Mesenchymal stem cell (in vitro differentiated cells and primary cell): Measurements from ENCODE around the gene CSF3.
A peak's percentile ranks its signal among the peaks of the same experiment; 100 is the strongest.
"Not testable (repeated sequence)": the region's sequence is repeated elsewhere in the genome, so short reads cannot be mapped to it uniquely, and the experiment has no call there.

Experiments used
- DNase-seq: peaks from one replicate; pipeline ENCODE4 v3.0.0-alpha.2; 2013
- H2AFZ ChIP-seq: one replicate; pipeline ENCODE4 v1.6.1; 2013; ENCODE audit warnings: low read depth, mild to moderate bottlenecking, control low read depth, inconsistent platforms, low read length, moderate library complexity
- H2AK5ac ChIP-seq: 2 replicates; pipeline ENCODE4 v1.6.1; 2013; ENCODE audit warnings: low read length, moderate library complexity, mild to moderate bottlenecking, inconsistent platforms; ENCODE audit not compliant: severe bottlenecking
- H2BK120ac ChIP-seq: one replicate; pipeline ENCODE4 v1.6.1; 2013; ENCODE audit warnings: low read depth, mild to moderate bottlenecking, inconsistent platforms, low read length, moderate library complexity
- H2BK12ac ChIP-seq, 2 experiments: one replicate each; pipeline ENCODE4 v1.6.1; 2013; ENCODE audit warnings: inconsistent platforms in 2 of 2, low read length in 2 of 2, mild to moderate bottlenecking in 2 of 2, moderate library complexity in 2 of 2, control low read depth in 1 of 2
- H2BK15ac ChIP-seq: one replicate; pipeline ENCODE4 v1.6.1; 2013; ENCODE audit warnings: mild to moderate bottlenecking, low read depth, inconsistent platforms; ENCODE audit not compliant: poor library complexity, severe bottlenecking
- H2BK5ac ChIP-seq: 2 replicates; pipeline ENCODE4 v1.6.1; 2013; ENCODE audit warnings: low read depth, mild to moderate bottlenecking, low read length, control low read depth, inconsistent platforms; ENCODE audit not compliant: poor library complexity, severe bottlenecking
- H3K14ac ChIP-seq, 2 experiments: one replicate each; pipeline ENCODE4 v1.6.1; 2013; ENCODE audit warnings: inconsistent platforms in 2 of 2, low read length in 2 of 2, control low read depth in 1 of 2, mild to moderate bottlenecking in 1 of 2, moderate library complexity in 1 of 2
- H3K18ac ChIP-seq, 2 experiments: one replicate each; pipeline ENCODE4 v1.6.1; 2013; ENCODE audit warnings: inconsistent platforms in 2 of 2, low read length in 2 of 2, control low read depth in 1 of 2, low read depth in 1 of 2, mild to moderate bottlenecking in 1 of 2
- H3K23ac ChIP-seq, 2 experiments: one replicate each; pipeline ENCODE4 v1.6.1; 2013; ENCODE audit warnings: inconsistent platforms in 2 of 2, low read length in 2 of 2, mild to moderate bottlenecking in 2 of 2, moderate library complexity in 2 of 2, control low read depth in 1 of 2
- H3K27ac ChIP-seq: 2 replicates; pipeline ENCODE4 v1.5.1; 2013; ENCODE audit warnings: mild to moderate bottlenecking, moderate library complexity, low read length, control low read depth, inconsistent platforms; ENCODE audit not compliant: poor library complexity, severe bottlenecking
- H3K27me3 ChIP-seq, 2 experiments: 2 replicates each; pipeline versions ENCODE4 v1.6.1 to v1.7.0; 2013; ENCODE audit warnings: low read length in 2 of 2, mild to moderate bottlenecking in 2 of 2, moderate library complexity in 2 of 2, control low read depth in 1 of 2, inconsistent platforms in 1 of 2; ENCODE audit not compliant: control insufficient read depth in 1 of 2, insufficient read depth in 1 of 2
- H3K36me3 ChIP-seq, 2 experiments: 2 replicates each; pipeline versions ENCODE4 v1.6.1 to v1.7.0; 2013; ENCODE audit warnings: low read length in 2 of 2, control low read depth in 1 of 2, inconsistent platforms in 1 of 2, low read depth in 1 of 2, mild to moderate bottlenecking in 1 of 2; ENCODE audit not compliant: insufficient read depth in 2 of 2, control insufficient read depth in 1 of 2
- H3K4ac ChIP-seq, 2 experiments: one replicate each; pipeline ENCODE4 v1.6.1; 2013; ENCODE audit warnings: inconsistent platforms in 2 of 2, low read length in 2 of 2, mild to moderate bottlenecking in 2 of 2, moderate library complexity in 2 of 2, control low read depth in 1 of 2, low read depth in 1 of 2
- H3K4me1 ChIP-seq: 2 replicates; pipeline ENCODE4 v1.6.1; 2013; ENCODE audit warnings: low read depth, low read length, control low read depth; ENCODE audit not compliant: control insufficient read depth, insufficient read depth
- H3K4me2 ChIP-seq: 2 replicates; pipeline ENCODE4 v1.6.1; 2013; ENCODE audit warnings: low read length, mild to moderate bottlenecking, inconsistent platforms; ENCODE audit not compliant: poor library complexity, severe bottlenecking
- H3K4me3 ChIP-seq, 2 experiments: 2 replicates each; pipeline versions ENCODE4 v1.5.1 to v1.7.0; 2013; ENCODE audit warnings: low read length in 2 of 2, mild to moderate bottlenecking in 2 of 2, control low read depth in 1 of 2, low read depth in 1 of 2; ENCODE audit not compliant: insufficient read depth in 1 of 2
- H3K79me1 ChIP-seq: replicated peaks from 2 replicates; pipeline ENCODE4 v1.6.1; 2013; ENCODE audit warnings: mild to moderate bottlenecking, control low read depth, low read length, inconsistent platforms; ENCODE audit not compliant: poor library complexity, severe bottlenecking
- H3K9ac ChIP-seq: 2 replicates; pipeline ENCODE4 v1.7.0; 2013; ENCODE audit warnings: mild to moderate bottlenecking, low read length, moderate library complexity
- H3K9me3 ChIP-seq: 2 replicates; pipeline ENCODE4 v1.7.0; 2013; ENCODE audit warnings: mild to moderate bottlenecking, low read length; ENCODE audit not compliant: control insufficient read depth
- H4K8ac ChIP-seq: one replicate; pipeline ENCODE4 v1.6.1; 2013; ENCODE audit warnings: inconsistent platforms, mild to moderate bottlenecking, low read length, moderate library complexity
- H4K91ac ChIP-seq: one replicate; pipeline ENCODE4 v1.6.1; 2013; ENCODE audit warnings: mild to moderate bottlenecking, low read length, inconsistent platforms
- WGBS: methylation state at CpG from one replicate; pipeline ENCODE4 v1.1.7; 2013; ENCODE audit warnings: mixed read lengths; 5-methylcytosine and 5-hydroxymethylcytosine counted together

The CSF3 gene

GRCh38 chr17:40001335-40001734 lies 13.9 kb upstream of the CSF3 start:
- H3K4me3 ChIP-seq, H2AFZ ChIP-seq, DNase-seq, H3K23ac ChIP-seq, H3K27ac ChIP-seq, H2BK15ac ChIP-seq, H3K79me1 ChIP-seq, H3K27me3 ChIP-seq, H3K4me1 ChIP-seq, H3K14ac ChIP-seq, H4K91ac ChIP-seq, H2BK120ac ChIP-seq, H3K4me2 ChIP-seq, H4K8ac ChIP-seq, H2BK5ac ChIP-seq, H3K9me3 ChIP-seq, H3K18ac ChIP-seq, H3K4ac ChIP-seq, H2AK5ac ChIP-seq, H3K9ac ChIP-seq, H2BK12ac ChIP-seq: not testable (repeated sequence)
- 95% methylated on average over 7 of the region's 8 CpGs for WGBS
- peaks cover 18 to 19% of the 10 kb centered on the region in 2 experiments for H3K36me3 ChIP-seq

GRCh38 chr17:40004072-40004471 lies 11.2 kb upstream of the CSF3 start:
- Histone ChIP-seq H3K4me1 (no peaks in the 10 kb centered on the region), H3K4me3 (no peak overlapping the region), H4K91ac (no peak overlapping the region), H3K4me2 (no peak overlapping the region), H3K9me3 (no peaks in the 10 kb centered on the region), H3K14ac (no peak overlapping the region), H2BK12ac (no peak overlapping the region), H3K18ac (no peak overlapping the region), H3K23ac (no peak overlapping the region), H2AK5ac (no peak overlapping the region), H4K8ac (no peak overlapping the region), H2BK15ac (no peak overlapping the region), H3K79me1 (no peaks in the 10 kb centered on the region), H3K9ac (no peak overlapping the region), H3K4ac (no peak overlapping the region), H3K36me3 (no peaks in the 10 kb centered on the region), H2BK5ac (no peak overlapping the region), H2AFZ (no peak overlapping the region), H3K27ac (no peak overlapping the region), H2BK120ac (no peak overlapping the region), H3K27me3 (no peaks in the 10 kb centered on the region)
- 93% methylated on average over 8 of the region's 9 CpGs for WGBS
- DNase-seq: no peak

GRCh38 chr17:40004712-40005111 lies 10.5 kb upstream of the CSF3 start:
- H3K27me3 ChIP-seq: no peaks in the 10 kb centered on the region
- H3K9ac ChIP-seq: no peak overlapping the region
- no peak overlapping the region for H3K4me3 ChIP-seq
- no peaks in the 10 kb centered on the region for H3K79me1 ChIP-seq
- H2BK15ac ChIP-seq: no peak overlapping the region
- no peak overlapping the region for H2AK5ac ChIP-seq
- no peak overlapping the region for H2BK5ac ChIP-seq
- no peak overlapping the region for H2AFZ ChIP-seq
- H3K9me3 ChIP-seq: no peaks in the 10 kb centered on the region
- no peak overlapping the region for H3K14ac ChIP-seq
- H2BK12ac ChIP-seq: no peak overlapping the region
- no peak for DNase-seq
- H2BK120ac ChIP-seq: no peak overlapping the region
- H3K4ac ChIP-seq: no peak overlapping the region
- WGBS: 93% methylated on average over 7 of the region's 7 CpGs
- H4K91ac ChIP-seq: no peak overlapping the region
- no peak overlapping the region for H4K8ac ChIP-seq
- H3K23ac ChIP-seq: no peak overlapping the region
- H3K4me1 ChIP-seq: no peaks in the 10 kb centered on the region
- no peak overlapping the region for H3K4me2 ChIP-seq
- no peak overlapping the region for H3K18ac ChIP-seq
- no peak overlapping the region for H3K27ac ChIP-seq
- H3K36me3 ChIP-seq: no peaks in the 10 kb centered on the region

GRCh38 chr17:40005520-40005919 lies 9.7 kb upstream of the CSF3 start:
- Histone ChIP-seq H3K18ac (no peak overlapping the region), H3K4me2 (no peak overlapping the region), H3K27me3 (no peaks in the 10 kb centered on the region), H3K4me3 (no peak overlapping the region), H2BK15ac (no peak overlapping the region), H3K9ac (no peak overlapping the region), H4K8ac (no peak overlapping the region), H2BK120ac (no peak overlapping the region), H3K23ac (no peak overlapping the region), H3K4ac (no peak overlapping the region), H3K14ac (no peak overlapping the region), H2BK5ac (no peak overlapping the region), H2BK12ac (no peak overlapping the region), H3K27ac (no peak overlapping the region), H3K9me3 (no peaks in the 10 kb centered on the region), H3K4me1 (no peaks in the 10 kb centered on the region), H2AFZ (no peak overlapping the region), H3K36me3 (no peaks in the 10 kb centered on the region), H3K79me1 (no peaks in the 10 kb centered on the region), H4K91ac (no peak overlapping the region), H2AK5ac (no peak overlapping the region)
- WGBS: 54% methylated on average over 6 of the region's 6 CpGs
- DNase-seq: peak; percentile 28
